GM19043 (cell line): ENCODE measurements around the gene HSP90AB1.
A peak's percentile ranks its signal among the peaks of the same experiment; 100 is the strongest.
"Not testable (repeated sequence)": the region's sequence is repeated elsewhere in the genome, so short reads cannot be mapped to it uniquely, and the experiment has no call there.

Experiments used
- ATAC-seq: cut with Tn5 transposase; IDR thresholded peaks from one replicate; pipeline ENCODE4 v1.9.1; 2021; ENCODE audit warnings: low read depth; ENCODE audit not compliant: unreplicated experiment

Gene HSP90AB1

GRCh38 chr6:44221961-44222335 lies 25.0 kb upstream of the HSP90AB1 start:
- no peak for ATAC-seq

- no peak for ATAC-seq
Observed at GRCh38 chr6:44222486-44223318, 24.2 kb upstream of the HSP90AB1 start.

DNA sequence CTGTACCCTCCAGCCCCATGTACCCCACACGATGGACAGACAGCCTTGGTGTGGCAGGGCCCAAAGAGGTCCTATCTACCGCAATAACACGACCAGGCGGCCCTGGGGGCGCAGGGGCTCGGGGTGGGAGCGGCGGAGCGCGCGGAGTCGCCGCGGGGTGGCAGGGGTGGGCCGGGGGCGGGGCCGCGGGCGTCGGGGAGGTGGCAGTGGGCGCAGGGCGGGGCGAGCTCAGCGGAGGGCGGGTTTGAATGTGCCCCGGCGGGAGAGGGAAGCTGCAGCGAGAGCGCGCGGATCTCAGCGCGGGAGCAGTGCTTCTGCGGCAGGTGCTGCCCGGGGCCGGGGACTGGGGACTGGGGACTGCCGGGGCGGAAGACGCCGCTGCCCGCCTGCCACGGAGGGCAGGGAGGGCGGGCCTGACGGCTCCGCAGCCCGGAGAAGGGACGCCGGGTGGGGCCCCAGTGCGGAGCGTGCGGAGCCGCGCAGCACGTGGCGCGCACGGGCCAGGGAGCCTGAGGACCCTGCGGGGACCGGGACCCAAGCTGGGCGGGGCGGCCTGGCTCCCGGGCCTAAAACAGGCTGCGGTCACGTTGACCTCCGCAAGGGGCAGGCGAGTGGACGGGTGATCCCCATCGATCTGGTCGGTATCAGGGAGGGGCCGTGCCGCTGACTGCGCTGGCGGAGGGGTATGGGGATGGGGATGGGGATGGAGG lies 23.4 kb upstream of the HSP90AB1 start, which contains the start of gene SLC29A1:
Gene SLC29A1, plus strand, starts transcription at position 277 of the 710 bp plus-strand sequence. CDS start 3,719 bp downstream, outside the sequence.
- ATAC-seq: peak; percentile 38

GRCh38 chr6:44224029-44224964 lies 22.6 kb upstream of the HSP90AB1 start:
- ATAC-seq: peak; percentile 9

GRCh38 chr6:44224965-44225305 lies 22.0 kb upstream of the HSP90AB1 start:
- ATAC-seq: no peak

GRCh38 chr6:44225579-44226325 lies 21.1 kb upstream of the HSP90AB1 start:
- ATAC-seq: no peak

DNA sequence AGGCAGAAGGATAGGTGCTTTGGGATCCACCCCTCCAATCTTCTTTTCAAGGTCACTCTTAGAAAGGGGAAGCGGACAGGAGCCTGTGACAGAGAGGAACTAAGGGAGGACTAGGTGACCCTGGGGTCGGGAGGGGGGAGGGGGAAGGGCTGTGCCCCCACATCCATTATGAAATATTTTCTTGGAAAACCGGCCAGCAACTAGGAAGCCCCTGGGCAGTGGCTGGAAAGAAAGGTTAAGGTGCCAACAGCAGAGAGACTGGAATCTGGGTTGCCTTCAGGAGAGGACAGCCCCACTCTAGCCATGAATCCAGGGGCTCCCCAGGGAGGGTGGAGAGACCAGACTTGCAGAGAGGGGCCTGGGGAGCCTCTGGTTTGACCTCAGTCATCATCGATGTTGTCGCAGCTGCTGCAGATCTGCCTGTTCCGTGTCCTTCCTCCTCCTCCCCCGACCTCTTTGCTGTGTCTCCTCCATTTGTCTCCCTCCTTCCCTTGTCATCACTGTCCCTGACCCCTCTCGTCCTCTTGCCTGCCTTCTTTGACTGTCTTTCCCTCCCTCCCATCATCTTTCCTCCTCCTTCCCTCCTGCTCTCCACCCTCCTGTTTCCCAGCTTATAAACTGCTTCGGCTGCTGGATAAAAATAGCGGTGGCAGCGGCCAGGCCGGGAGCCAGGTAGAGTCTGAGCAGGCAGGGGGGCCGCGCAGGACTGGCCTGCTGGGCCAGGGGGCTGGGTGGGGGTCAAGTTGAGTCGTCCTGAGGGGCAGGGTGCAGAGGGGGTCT lies 20.3 kb upstream of the HSP90AB1 start:
- no peak for ATAC-seq

DNA sequence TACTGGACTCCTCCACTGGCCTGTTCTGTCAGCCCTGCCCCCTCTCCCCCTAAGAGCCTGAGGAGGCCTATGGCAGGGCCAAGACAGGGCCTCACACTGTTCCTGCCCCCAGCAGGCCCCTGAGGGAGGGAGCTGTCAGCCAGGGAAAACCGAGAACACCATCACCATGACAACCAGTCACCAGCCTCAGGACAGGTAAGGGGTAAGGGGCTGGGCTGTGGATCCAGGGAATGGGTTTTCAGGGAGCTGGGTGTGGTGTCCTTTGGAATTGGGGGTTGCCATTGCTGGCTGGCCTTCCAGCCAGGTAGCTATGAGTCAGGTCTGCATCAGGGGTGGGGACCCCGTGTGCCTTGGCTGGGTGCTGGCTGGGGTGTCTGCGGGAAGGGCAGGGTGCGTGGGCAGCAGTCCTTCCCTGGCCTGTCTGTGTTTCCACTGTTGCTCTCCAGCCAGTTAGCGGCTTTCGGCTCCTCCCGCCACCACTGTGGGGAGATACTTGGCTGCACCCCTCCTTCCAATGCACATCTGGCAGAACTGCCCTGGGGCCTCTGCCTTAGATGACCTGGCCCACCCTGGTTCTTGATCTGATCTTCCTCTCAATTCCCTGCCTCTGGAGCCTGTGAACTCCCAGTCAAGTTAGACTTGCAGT lies 19.6 kb upstream of the HSP90AB1 start:
- no peak for ATAC-seq

DNA sequence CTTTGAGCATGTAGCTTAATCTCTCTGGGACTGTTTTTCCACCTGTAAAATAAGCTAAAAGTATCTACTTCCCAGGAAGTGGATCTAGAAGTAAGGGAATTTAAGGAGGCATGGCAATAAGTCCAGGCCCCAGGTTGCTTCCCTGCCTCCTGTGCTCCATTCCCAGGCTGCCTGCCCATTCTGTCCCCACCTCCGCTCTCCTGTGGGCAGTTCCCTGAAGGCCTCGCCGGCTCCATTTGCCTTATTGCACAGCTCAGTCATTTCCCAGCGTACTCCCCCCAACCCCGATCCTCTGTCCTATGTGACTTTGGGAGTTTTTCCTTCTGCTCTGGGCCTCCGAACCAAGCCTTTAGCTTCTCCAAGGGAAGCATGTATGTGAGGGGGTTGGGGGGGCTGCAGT lies 18.9 kb upstream of the HSP90AB1 start:
- ATAC-seq: no peak

DNA sequence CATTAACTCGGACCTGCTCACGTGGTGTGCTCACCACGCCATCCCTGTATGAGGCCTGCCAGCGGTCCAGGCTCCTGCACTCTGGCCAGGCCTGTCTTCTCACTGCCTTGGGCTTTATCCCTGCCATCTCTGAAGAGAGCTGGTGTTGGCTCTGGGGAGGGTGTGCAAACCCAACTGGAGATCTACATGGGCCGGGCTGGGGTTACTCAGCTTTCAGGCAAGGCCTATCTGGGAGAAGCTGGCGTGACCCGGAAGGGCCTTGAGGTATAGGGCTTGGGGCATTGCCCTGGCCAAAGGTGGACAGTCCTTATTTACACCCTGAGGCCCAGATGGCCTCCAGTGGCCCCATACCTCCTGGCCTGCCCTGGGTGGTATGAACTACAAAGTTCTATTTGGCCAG lies 18.5 kb upstream of the HSP90AB1 start:
- no peak for ATAC-seq

DNA sequence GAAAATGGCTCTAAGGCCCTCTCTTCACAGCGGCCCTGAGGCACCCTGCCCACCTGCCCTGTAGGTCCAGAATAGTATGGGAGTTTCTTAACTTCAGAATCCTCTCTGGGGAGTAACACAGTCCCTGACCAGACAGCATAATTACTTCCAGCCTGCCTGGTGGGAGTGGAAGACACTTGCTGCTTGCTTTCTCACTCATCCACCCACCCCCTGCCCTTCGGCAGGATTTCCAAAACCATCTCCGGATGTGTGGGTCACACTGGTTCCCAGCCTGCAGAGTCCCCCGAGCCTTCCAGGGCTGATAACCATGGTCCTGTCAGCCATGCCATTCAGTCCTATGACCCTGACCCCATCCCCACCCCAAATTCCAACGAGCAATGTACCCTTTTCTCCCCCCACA lies 18.1 kb upstream of the HSP90AB1 start:
- no peak for ATAC-seq

DNA sequence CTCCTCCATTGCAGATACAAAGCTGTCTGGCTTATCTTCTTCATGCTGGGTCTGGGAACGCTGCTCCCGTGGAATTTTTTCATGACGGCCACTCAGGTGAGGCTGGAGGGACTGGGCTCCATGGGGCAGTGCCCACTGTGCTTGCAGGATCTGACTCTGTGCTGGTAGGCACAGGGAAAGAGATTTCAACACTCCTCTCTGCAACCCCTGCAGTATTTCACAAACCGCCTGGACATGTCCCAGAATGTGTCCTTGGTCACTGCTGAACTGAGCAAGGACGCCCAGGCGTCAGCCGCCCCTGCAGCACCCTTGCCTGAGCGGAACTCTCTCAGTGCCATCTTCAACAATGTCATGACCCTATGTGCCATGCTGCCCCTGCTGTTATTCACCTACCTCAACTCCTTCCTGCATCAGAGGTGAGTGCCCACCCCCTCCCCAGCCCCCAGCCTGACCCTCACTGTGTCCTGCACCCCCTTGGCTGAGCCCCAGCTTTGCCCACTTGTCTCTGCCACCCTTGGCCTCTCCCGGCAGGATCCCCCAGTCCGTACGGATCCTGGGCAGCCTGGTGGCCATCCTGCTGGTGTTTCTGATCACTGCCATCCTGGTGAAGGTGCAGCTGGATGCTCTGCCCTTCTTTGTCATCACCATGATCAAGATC lies 17.4 kb upstream of the HSP90AB1 start:
- ATAC-seq: no peak

DNA sequence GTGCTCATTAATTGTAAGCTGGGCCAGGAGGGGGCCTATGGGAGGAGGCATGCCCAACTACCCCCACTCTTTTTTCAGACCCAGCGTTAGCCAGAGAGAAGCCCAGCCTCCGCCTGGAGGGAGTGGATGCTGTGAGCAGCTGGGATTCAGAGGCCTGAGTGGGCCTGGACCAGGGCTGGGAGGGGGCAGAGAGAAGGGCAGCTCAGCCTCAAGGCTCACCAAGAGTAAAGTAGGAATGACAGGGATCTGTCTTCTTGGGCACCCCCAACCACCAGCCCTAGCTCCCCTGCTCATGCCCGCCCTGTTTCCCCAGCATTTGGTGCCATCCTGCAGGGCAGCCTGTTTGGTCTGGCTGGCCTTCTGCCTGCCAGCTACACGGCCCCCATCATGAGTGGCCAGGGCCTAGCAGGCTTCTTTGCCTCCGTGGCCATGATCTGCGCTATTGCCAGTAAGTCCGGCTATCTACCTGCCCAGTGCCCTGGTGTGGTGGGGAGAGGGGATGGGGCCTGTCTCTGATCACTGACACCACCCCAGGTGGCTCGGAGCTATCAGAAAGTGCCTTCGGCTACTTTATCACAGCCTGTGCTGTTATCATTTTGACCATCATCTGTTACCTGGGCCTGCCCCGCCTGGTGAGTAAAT lies 16.7 kb upstream of the HSP90AB1 start:
- ATAC-seq: no peak

- ATAC-seq: not testable (repeated sequence)
Observed at GRCh38 chr6:44231426-44231825, 15.5 kb upstream of the HSP90AB1 start.

GRCh38 chr6:44232676-44233566 lies 14.0 kb upstream of the HSP90AB1 start:
- ATAC-seq: no peak

GRCh38 chr6:44233567-44234100 lies 13.3 kb upstream of the HSP90AB1 start:
- ATAC-seq: no peak
